H1 (cell line): Measurements from ENCODE around the gene PLAAT2. TPM values are rescaled to one million over a fixed set of nuclear protein-coding genes. Genes with fewer than 3 reads are reported as not detected.

Experiments used
- CTCF ChIA-PET: fragments of 300-600 bp; sonication (Branson Sonifier 250); formaldehyde crosslinking; loops from one replicate; lab custom pipeline; 2021; ENCODE audit not compliant: partially characterized antibody; lab: Charles Lee
- POLR2A ChIA-PET: fragments of 300-600 bp; sonication (Branson Sonifier 250); formaldehyde crosslinking; loops from one replicate; lab custom pipeline; 2021; ENCODE audit warnings: inconsistent platforms; ENCODE audit not compliant: partially characterized antibody; lab: Charles Lee
- DNase-seq, 2 experiments: peaks; one replicate each; pipeline versions ENCODE4 v3.0.0 to v3.0.0-alpha.2; 2010 to 2022; ENCODE audit warnings: low spot score in 2 of 2, low read depth in 1 of 2, mixed read lengths in 1 of 2
- FAIRE-seq: peaks from 2 replicates; lab custom pipeline; 2011; peaks lifted over from hg19 to GRCh38; lab: Jason Lieb, UNC
- H2AFZ ChIP-seq: 2 replicates; pipeline ENCODE4 v1.8.1; 2012; ENCODE audit warnings: low read length, inconsistent platforms
- H2AK5ac ChIP-seq: 2 replicates; pipeline ENCODE4 v1.6.1; 2013; ENCODE audit warnings: low read depth, low read length
- H2BK120ac ChIP-seq: replicated peaks from 2 replicates; pipeline ENCODE3; 2013; ENCODE audit warnings: low read depth, low read length, inconsistent platforms
- H2BK12ac ChIP-seq: 2 replicates; pipeline ENCODE4 v1.6.1; 2013; ENCODE audit warnings: low read depth, low read length
- H2BK15ac ChIP-seq: 2 replicates; pipeline ENCODE4 v1.6.1; 2013; ENCODE audit warnings: low read length
- H2BK20ac ChIP-seq: 2 replicates; pipeline ENCODE4 v1.6.1; 2013; ENCODE audit warnings: low read length
- H2BK5ac ChIP-seq: 2 replicates; pipeline ENCODE4 v1.6.1; 2013; ENCODE audit warnings: low read depth, low read length
- H3K14ac ChIP-seq: 2 replicates; pipeline ENCODE4 v1.6.1; 2013; ENCODE audit warnings: inconsistent platforms; ENCODE audit not compliant: insufficient read length
- H3K18ac ChIP-seq: 2 replicates; pipeline ENCODE4 v1.6.1; 2013; ENCODE audit warnings: low read length; ENCODE audit errors: extremely low read depth
- H3K23ac ChIP-seq: 2 replicates; pipeline ENCODE4 v1.6.1; 2013; ENCODE audit warnings: inconsistent platforms; ENCODE audit not compliant: insufficient read length
- H3K23me2 ChIP-seq: 2 replicates; pipeline ENCODE4 v1.6.1; 2013; ENCODE audit warnings: low read depth, low read length
- H3K27ac ChIP-seq: 2 replicates; pipeline ENCODE4 v1.6.1; 2011; ENCODE audit warnings: low read depth, low read length, inconsistent platforms
- H3K27me3 ChIP-seq, 4 experiments: replicated peaks in 1 of 4; 1 replicate in 1 of 4; 2 replicates in 3 of 4; pipeline versions ENCODE4 v1.6.1 to v1.8.1; 2011 to 2013; ENCODE audit warnings: low read length in 3 of 4, mild to moderate bottlenecking in 3 of 4, inconsistent platforms in 2 of 4, mixed read lengths in 2 of 4, moderate library complexity in 1 of 4; ENCODE audit not compliant: control insufficient read depth in 3 of 4, insufficient read depth in 3 of 4; ENCODE audit errors: extremely low read depth in 1 of 4
- H3K36me3 ChIP-seq, 4 experiments: 2 replicates each; pipeline versions ENCODE4 v1.6.1 to v1.8.1; 2011 to 2013; ENCODE audit warnings: mild to moderate bottlenecking in 4 of 4, low read length in 3 of 4, moderate library complexity in 2 of 4, control low read depth in 1 of 4, inconsistent platforms in 1 of 4; ENCODE audit not compliant: insufficient read depth in 4 of 4, control insufficient read depth in 2 of 4
- H3K4ac ChIP-seq: replicated peaks from 2 replicates; pipeline ENCODE3; 2013; ENCODE audit warnings: low read length, low read depth, mixed read lengths, inconsistent platforms; ENCODE audit not compliant: insufficient read length
- H3K4me1 ChIP-seq, 4 experiments: replicated peaks in 1 of 4; 1 replicate in 1 of 4; 2 replicates in 3 of 4; pipeline versions ENCODE4 v1.6.1 to v1.8.1; 2011 to 2013; ENCODE audit warnings: low read length in 3 of 4, inconsistent platforms in 2 of 4, mixed read lengths in 1 of 4; ENCODE audit not compliant: insufficient read depth in 4 of 4, control insufficient read depth in 3 of 4
- H3K4me2 ChIP-seq, 2 experiments: 2 replicates each; pipeline versions ENCODE4 v1.6.1 to v1.8.1; 2011 to 2013; ENCODE audit warnings: low read depth in 2 of 2, low read length in 2 of 2, control low read depth in 1 of 2, inconsistent platforms in 1 of 2, mild to moderate bottlenecking in 1 of 2; ENCODE audit not compliant: insufficient read depth in 1 of 2
- H3K4me3 ChIP-seq, 4 experiments: fragments of 200-600, 300-600 bp in 1 of 4; sonication (generic), shearing (Covaris generic), sonication (Bioruptor Twin) in 1 of 4; 2 replicates each; pipeline versions ENCODE4 v1.5.1 to v1.8.1; 2011 to 2016; ENCODE audit warnings: low read length in 4 of 4, low read depth in 3 of 4, control low read depth in 2 of 4, inconsistent platforms in 2 of 4, mild to moderate bottlenecking in 2 of 4, mixed read lengths in 1 of 4, moderate library complexity in 1 of 4; ENCODE audit not compliant: insufficient read depth in 2 of 4; ENCODE audit errors: extremely low read depth in 1 of 4
- H3K56ac ChIP-seq: replicated peaks from 2 replicates; pipeline ENCODE3; 2013; ENCODE audit warnings: low read depth, mild to moderate bottlenecking, mixed read lengths, low read length, inconsistent platforms; ENCODE audit not compliant: insufficient read length
- H3K79me1 ChIP-seq: 2 replicates; pipeline ENCODE4 v1.6.1; 2013; ENCODE audit warnings: low read depth, low read length, control low read depth
- H3K79me2 ChIP-seq, 2 experiments: 2 replicates each; pipeline versions ENCODE4 v1.6.1 to v1.8.1; 2012 to 2013; ENCODE audit warnings: low read length in 2 of 2, mild to moderate bottlenecking in 2 of 2, inconsistent platforms in 1 of 2; ENCODE audit not compliant: insufficient read depth in 2 of 2, control insufficient read depth in 1 of 2
- H3K9ac ChIP-seq, 4 experiments: replicated peaks in 1 of 4; 1 replicate in 1 of 4; 2 replicates in 3 of 4; pipeline versions ENCODE4 v1.6.1 to v1.8.1; 2011 to 2013; ENCODE audit warnings: low read depth in 3 of 4, low read length in 3 of 4, control low read depth in 2 of 4, mild to moderate bottlenecking in 2 of 4, moderate library complexity in 2 of 4, inconsistent platforms in 1 of 4; ENCODE audit errors: extremely low read depth in 1 of 4
- H3K9me3 ChIP-seq, 2 experiments: 2 replicates each; pipeline versions ENCODE4 v1.6.1 to v1.8.1; 2012 to 2013; ENCODE audit warnings: mild to moderate bottlenecking in 2 of 2, moderate library complexity in 2 of 2, control low read depth in 1 of 2, inconsistent platforms in 1 of 2, low read depth in 1 of 2, low read length in 1 of 2, mixed read lengths in 1 of 2; ENCODE audit not compliant: insufficient read depth in 2 of 2
- H4K20me1 ChIP-seq, 2 experiments: replicated peaks in 1 of 2; 2 replicates each; pipeline versions ENCODE3 to v1.8.1; 2011 to 2013; ENCODE audit warnings: inconsistent platforms in 2 of 2, low read length in 2 of 2, mild to moderate bottlenecking in 1 of 2; ENCODE audit not compliant: insufficient read depth in 2 of 2, control insufficient read depth in 1 of 2
- H4K5ac ChIP-seq: 2 replicates; pipeline ENCODE4 v1.6.1; 2013; ENCODE audit warnings: low read length, low read depth, mixed read lengths, inconsistent platforms; ENCODE audit not compliant: insufficient read length
- H4K8ac ChIP-seq: 2 replicates; pipeline ENCODE4 v1.8.0; 2013; ENCODE audit warnings: mild to moderate bottlenecking, moderate library complexity, low read length, inconsistent platforms; ENCODE audit not compliant: insufficient read depth; ENCODE audit errors: extremely low read depth
- H4K91ac ChIP-seq: replicated peaks from 2 replicates; pipeline ENCODE3; 2013; ENCODE audit warnings: low read length, mixed read lengths, inconsistent platforms; ENCODE audit not compliant: insufficient read length
- EGR1 ChIP-seq: IDR thresholded peaks from 2 replicates; pipeline ENCODE4 v1.6.1; 2011; ENCODE audit warnings: low read depth, low read length, borderline replicate concordance
- EZH2 ChIP-seq: fragments of 200-600 bp; sonication (generic); IDR thresholded peaks from 2 replicates; pipeline ENCODE4 v1.7.1; 2012; ENCODE audit warnings: low read depth, mild to moderate bottlenecking, moderate library complexity, low read length, inconsistent platforms; ENCODE audit not compliant: severe bottlenecking
- GABPA ChIP-seq: IDR thresholded peaks from 2 replicates; pipeline ENCODE4 v1.6.1; 2011; ENCODE audit warnings: mild to moderate bottlenecking, low read length, moderate library complexity, borderline replicate concordance; ENCODE audit not compliant: insufficient read depth
- NANOG ChIP-seq: IDR thresholded peaks from 2 replicates; pipeline ENCODE4 v1.6.1; 2011; ENCODE audit warnings: low read length, low read depth, mild to moderate bottlenecking, inconsistent platforms; ENCODE audit not compliant: insufficient read depth, poor library complexity, severe bottlenecking
- PHF8 ChIP-seq: fragments of 200-600 bp; sonication (generic); conservative IDR thresholded peaks from 2 replicates; pipeline ENCODE4 v1.7.1; 2012; ENCODE audit warnings: low read depth, mild to moderate bottlenecking, inconsistent platforms, low read length, moderate library complexity
- POU5F1 ChIP-seq: IDR thresholded peaks from 2 replicates; pipeline ENCODE4 v1.6.1; 2011; ENCODE audit warnings: low read depth, mild to moderate bottlenecking, low read length, moderate library complexity
- SIX5 ChIP-seq: IDR thresholded peaks from 2 replicates; pipeline ENCODE4 v1.6.1; 2011; ENCODE audit warnings: mild to moderate bottlenecking, low read depth, low read length
- SP1 ChIP-seq: IDR thresholded peaks from 2 replicates; pipeline ENCODE4 v1.6.1; 2011; ENCODE audit warnings: low read depth, low read length
- SP2 ChIP-seq: IDR thresholded peaks from 2 replicates; pipeline ENCODE4 v1.6.1; 2012; ENCODE audit warnings: mild to moderate bottlenecking, low read length, inconsistent platforms
- ZNF274 ChIP-seq: IDR thresholded peaks from 2 replicates; pipeline ENCODE4 v1.7.0; 2012; ENCODE audit warnings: low read length, borderline replicate concordance; ENCODE audit errors: extremely low read depth
- WGBS, 2 experiments: shearing (Covaris generic) in 1 of 2; methylation state at CpG; one replicate each; pipeline versions ENCODE4 v1.1.6 to v1.1.7; 2013 to 2015; ENCODE audit warnings: low lambda C conversion rate in 2 of 2, mixed read lengths in 2 of 2, inconsistent platforms in 1 of 2, low coverage in 1 of 2, missing lambda C conversion rate in 1 of 2; ENCODE audit not compliant: insufficient replicate concordance in 2 of 2, insufficient coverage in 1 of 2, insufficient read length in 1 of 2; ENCODE audit errors: extremely low coverage in 1 of 2, missing lambda C conversion rate in 1 of 2; 5-methylcytosine and 5-hydroxymethylcytosine counted together
- polyA plus RNA-seq, 7 experiments: library from polyadenylated mRNA; depleted of rRNA in 3 of 7; stranded (reverse) in 5 of 7; unstranded in 2 of 7; fragments of >200 nt in 5 of 7; fragments of 200-250 nt in 2 of 7; gene quantifications; 1 replicate in 5 of 7; 2 replicates in 1 of 7; 4 replicates in 1 of 7; pipeline versions ENCODE4 v1.2.1 to v1.2.3, GENCODE V29; 2011 to 2013; ENCODE audit warnings: missing spikeins in 2 of 7, mixed read lengths in 2 of 7
- total RNA-seq: library from RNA; stranded (reverse); fragmentation: NEBNext Ultra II Directional; extraction: Animal tissue kit (Norgen Biotek cat#: 25700); gene quantifications from 2 replicates; pipeline ENCODE4 v1.2.1, GENCODE V29; 2021
- TF ChIP-seq, protein P1 (sequence below): IDR thresholded peaks from 2 replicates; pipeline ENCODE4 v1.6.1; 2012; ENCODE audit warnings: inconsistent platforms

The PLAAT2 gene
- total and polyA plus RNA-seq, 2 of the 8 experiments (the other 6 are each of a cell fraction or from before 2014, with no cell fraction given): 0.39 TPM; not detected in 1

DNA sequence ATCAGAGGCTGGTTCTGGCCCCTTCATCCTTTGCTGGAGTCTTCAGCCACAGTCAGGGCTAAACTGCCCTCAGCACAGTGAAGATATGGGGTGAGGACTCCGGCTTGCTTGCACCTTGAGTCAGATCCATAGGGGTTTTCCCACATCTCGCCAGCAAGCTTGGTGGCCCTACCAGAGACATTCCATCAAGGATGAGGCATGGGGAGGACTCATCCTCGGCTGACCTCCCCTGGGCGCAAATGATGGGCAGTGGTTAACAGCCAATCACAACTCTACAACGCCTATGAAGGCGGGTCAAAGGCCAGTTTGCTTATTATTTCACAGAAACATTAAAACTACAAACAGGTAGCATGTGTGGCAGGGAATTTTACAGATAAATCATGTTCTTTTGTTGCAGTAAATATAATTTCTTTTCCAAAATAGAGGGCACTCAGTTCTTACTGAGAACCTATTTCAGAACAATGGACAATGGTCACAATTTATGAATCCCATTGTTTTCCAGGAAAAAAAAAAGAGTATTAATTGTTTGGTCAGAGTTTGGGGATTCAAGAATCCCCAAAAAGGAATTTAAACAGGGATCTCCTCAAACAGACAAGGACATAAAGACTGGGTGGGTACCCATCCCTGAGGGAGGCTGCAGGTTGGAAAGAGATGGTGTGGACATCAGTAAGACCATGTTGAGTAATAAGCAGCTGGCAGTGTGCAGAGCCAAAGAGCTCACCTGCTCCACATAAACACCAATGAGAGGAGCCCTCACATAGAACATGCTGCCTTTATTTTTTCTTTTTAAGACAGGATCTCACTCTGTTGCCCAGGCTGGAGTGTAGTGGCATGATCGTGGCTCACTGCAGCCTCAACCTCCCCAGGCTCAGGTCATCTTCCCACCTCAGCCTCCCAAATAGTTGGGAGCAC, 36.3 kb upstream of the PLAAT2 start:
- Histone ChIP-seq H4K20me1 (peaks cover 2 to 8% of the 10 kb centered on the region in 2 experiments), H3K79me1 (peaks cover 5% of the 10 kb centered on the region), H3K27ac (no peak overlapping the region), H4K8ac (peak overlapping the region; percentile 72; the same call in 1 of the 2 replicates), H4K91ac (no peak overlapping the region), H3K23me2 (no peaks in the 10 kb centered on the region), H3K4me1 (peaks cover 0 to 5% (median 1%) of the 10 kb centered on the region in 4 experiments; a peak in 3 of 7 replicates), H2BK15ac (no peak overlapping the region), H3K56ac (no peak overlapping the region), H4K5ac (no peak overlapping the region), H3K4me3 (no peak overlapping the region), H3K27me3 (no peaks in the 10 kb centered on the region), H2AFZ (no peak overlapping the region), H3K36me3 (peaks cover 0 to 28% (median 11%) of the 10 kb centered on the region in 4 experiments; a peak in 5 of 8 replicates), H3K9ac (no peak overlapping the region), H3K4ac (no peak overlapping the region), H2BK5ac (peak overlapping the region; percentile 35; the same call in 1 of the 2 replicates), H3K14ac (no peak overlapping the region), H3K18ac (no peak overlapping the region), H2BK12ac (no peak overlapping the region), H3K9me3 (peaks cover 0 to 2% of the 10 kb centered on the region in 2 experiments; a peak in 2 of 4 replicates), H2BK20ac (no peak overlapping the region), H2BK120ac (no peak overlapping the region), H2AK5ac (peak overlapping the region; percentile 25; the same call in 1 of the 2 replicates), H3K79me2 (peaks cover 2 to 45% of the 10 kb centered on the region in 2 experiments; a peak in 3 of 4 replicates), H3K23ac (no peak overlapping the region), H3K4me2 (no peak overlapping the region)
- POLR2A ChIA-PET: no interaction called here
- CTCF ChIA-PET: no interaction called here
- DNase-seq: no peak
- WGBS, 2 experiments: 92% methylated on average over 7 of the region's 7 CpGs; no CpG with 5 or more reads in 1 of the 2 experiments
- FAIRE-seq: no peak
- TF ChIP-seq PHF8: no peak
- no peak for TF ChIP-seq SIX5
- no peak for TF ChIP-seq EZH2
- TF ChIP-seq GABPA: no peak
- TF ChIP-seq, protein P1, sequence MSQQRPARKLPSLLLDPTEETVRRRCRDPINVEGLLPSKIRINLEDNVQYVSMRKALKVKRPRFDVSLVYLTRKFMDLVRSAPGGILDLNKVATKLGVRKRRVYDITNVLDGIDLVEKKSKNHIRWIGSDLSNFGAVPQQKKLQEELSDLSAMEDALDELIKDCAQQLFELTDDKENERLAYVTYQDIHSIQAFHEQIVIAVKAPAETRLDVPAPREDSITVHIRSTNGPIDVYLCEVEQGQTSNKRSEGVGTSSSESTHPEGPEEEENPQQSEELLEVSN: no peak
- no peak for TF ChIP-seq SP2
- no peak for TF ChIP-seq NANOG
- no peak for TF ChIP-seq SP1
- no peak for TF ChIP-seq ZNF274
- no peak for TF ChIP-seq POU5F1
- no peak for TF ChIP-seq EGR1
